B cell (primary cell): Measurements from ENCODE around the gene NCAPH2. TPM values are rescaled to one million over a fixed set of nuclear protein-coding genes. Genes with fewer than 3 reads are reported as not detected.
A peak's percentile ranks its signal among the peaks of the same experiment; 100 is the strongest.

Experiments used
- ATAC-seq: fragments of 200-7000 bp; cut with Tn5 transposase; one replicate; pipeline ENCODE4 v1.10.0; 2021; ENCODE audit warnings: low read depth, mild to moderate bottlenecking, moderate number of reproducible peaks, moderate library complexity
- CTCF ChIA-PET: fragments of 350-600 bp; sonication (Branson Sonifier 250); formaldehyde crosslinking; loops from one replicate; lab custom pipeline; 2021; ENCODE audit warnings: antibody characterized with exemption, inconsistent platforms; lab: Charles Lee
- POLR2A ChIA-PET: fragments of 350-600 bp; sonication (Branson Sonifier 250); formaldehyde crosslinking; loops from one replicate; lab custom pipeline; 2021; ENCODE audit warnings: antibody characterized with exemption; lab: Charles Lee
- DNase-seq: peaks from one replicate; pipeline ENCODE4 v3.0.0; 2013
- H2AFZ ChIP-seq: 2 replicates; pipeline ENCODE4 v1.6.1; 2012; ENCODE audit warnings: mild to moderate bottlenecking, low read depth, low read length; ENCODE audit not compliant: insufficient read depth, poor library complexity, severe bottlenecking
- H3K27ac ChIP-seq, 2 donors: 1 replicate in 1 of 2; 2 replicates in 1 of 2; pipeline ENCODE4 v1.5.1; 2012 to 2013; ENCODE audit warnings: low read length in 2 of 2, mild to moderate bottlenecking in 2 of 2, moderate library complexity in 1 of 2
- H3K27me3 ChIP-seq, 4 experiments: fragments of 200-600 bp in 1 of 4; sonication (generic) in 1 of 4; replicated peaks in 1 of 4; 1 replicate in 2 of 4; 2 replicates in 2 of 4; pipeline versions ENCODE4 v1.6.1 to v1.7.0; 2013 to 2016; ENCODE audit warnings: low read length in 3 of 4, mild to moderate bottlenecking in 2 of 4, mixed read lengths in 1 of 4, moderate library complexity in 1 of 4; ENCODE audit not compliant: insufficient read depth in 4 of 4, control insufficient read depth in 3 of 4; ENCODE audit errors: control extremely low read depth in 1 of 4
- H3K36me3 ChIP-seq, 2 experiments: replicated peaks in 1 of 2; 1 replicate in 1 of 2; 2 replicates in 1 of 2; pipeline versions ENCODE4 v1.6.1 to v1.7.1; 2013; ENCODE audit warnings: low read length in 1 of 2; ENCODE audit not compliant: insufficient read depth in 2 of 2, control insufficient read depth in 1 of 2; ENCODE audit errors: control extremely low read depth in 1 of 2, extremely low read depth in 1 of 2
- H3K4me1 ChIP-seq, 2 donors: fragments of 200-600 bp in 1 of 2; sonication (generic) in 1 of 2; 1 replicate in 1 of 2; 2 replicates in 1 of 2; pipeline versions ENCODE4 v1.5.1 to v1.6.1; 2013 to 2017; ENCODE audit warnings: low read length in 2 of 2; ENCODE audit not compliant: control insufficient read depth in 2 of 2, insufficient read depth in 2 of 2
- H3K4me2 ChIP-seq: replicated peaks from 2 replicates; pipeline ENCODE3; 2012; ENCODE audit warnings: mild to moderate bottlenecking, low read depth, low read length; ENCODE audit not compliant: poor library complexity, severe bottlenecking
- H3K4me3 ChIP-seq, 5 experiments: fragments of 200-600 bp in 1 of 5; sonication (generic) in 1 of 5; 1 replicate in 3 of 5; 2 replicates in 2 of 5; pipeline versions ENCODE4 v1.5.1 to v1.7.0; 2011 to 2016; ENCODE audit warnings: low read length in 4 of 5, mild to moderate bottlenecking in 4 of 5, low read depth in 2 of 5, control low read depth in 1 of 5, moderate library complexity in 1 of 5; ENCODE audit not compliant: insufficient read depth in 1 of 5; ENCODE audit errors: control extremely low read depth in 1 of 5, extremely low read depth in 1 of 5
- H3K79me2 ChIP-seq: fragments of 200-600 bp; sonication (generic); one replicate; pipeline ENCODE4 v1.6.0; 2016; ENCODE audit warnings: low read length; ENCODE audit not compliant: control insufficient read depth, insufficient read depth
- H3K9ac ChIP-seq: fragments of 200-600 bp; sonication (generic); 2 replicates; pipeline ENCODE4 v1.6.1; 2017; ENCODE audit warnings: mild to moderate bottlenecking, low read length, moderate library complexity
- H3K9me3 ChIP-seq, 3 donors: one replicate each; pipeline versions ENCODE4 v1.6.1 to v1.7.1; 2013; ENCODE audit warnings: low read length in 2 of 3; ENCODE audit not compliant: control insufficient read depth in 2 of 3, insufficient read depth in 1 of 3; ENCODE audit errors: control extremely low read depth in 1 of 3
- H4K20me1 ChIP-seq: 2 replicates; pipeline ENCODE4 v1.6.0; 2012; ENCODE audit warnings: mild to moderate bottlenecking, low read length; ENCODE audit not compliant: insufficient read depth, control insufficient read depth, poor library complexity, severe bottlenecking
- H3K27ac Mint-ChIP-seq: one replicate; pipeline ENCODE4 v1.8.0; 2021; ENCODE audit warnings: mixed read lengths
- H3K27me3 Mint-ChIP-seq: one replicate; pipeline ENCODE4 v1.8.0; 2021; ENCODE audit warnings: mixed read lengths
- H3K4me1 Mint-ChIP-seq: one replicate; pipeline ENCODE4 v1.8.0; 2021; ENCODE audit warnings: mixed read lengths
- H3K4me3 Mint-ChIP-seq: one replicate; pipeline ENCODE4 v1.8.0; 2021; ENCODE audit warnings: mixed read lengths
- H3K9me3 Mint-ChIP-seq: one replicate; pipeline ENCODE4 v1.8.0; 2022; ENCODE audit warnings: mixed read lengths; ENCODE audit not compliant: insufficient read depth
- CTCF ChIP-seq: fragments of 200-600 bp; IDR thresholded peaks from one replicate; pipeline ENCODE4 v1.8.0; 2022; ENCODE audit warnings: antibody characterized with exemption, mild to moderate bottlenecking
- EZH2 ChIP-seq: IDR thresholded peaks from 2 replicates; pipeline ENCODE4 v1.6.1; 2012; ENCODE audit warnings: borderline replicate concordance, low read depth, mild to moderate bottlenecking, moderate library complexity, low read length; ENCODE audit not compliant: insufficient read depth, poor library complexity, severe bottlenecking
- WGBS: methylation state at CpG from one replicate; pipeline ENCODE4 v1.1.5; 2013; ENCODE audit warnings: missing lambda C conversion rate; ENCODE audit not compliant: insufficient coverage; 5-methylcytosine and 5-hydroxymethylcytosine counted together
- intact Hi-C: fragments of 100-400 bp; cut with micrococcal nuclease; formaldehyde crosslinking; loops from one replicate; pipeline ENCODE4 v1.10.0; 2022
- polyA plus RNA-seq: library from polyadenylated mRNA; depleted of rRNA; stranded (reverse); fragments of >200 nt; gene quantifications from 2 replicates; pipeline ENCODE4 v1.2.3, GENCODE V29; 2012
- total RNA-seq, 2 donors: library from RNA; stranded (reverse); fragments of 120-200 nt in 1 of 2; gene quantifications; 1 replicate in 1 of 2; 2 replicates in 1 of 2; pipeline versions ENCODE4 v1.2.3 to v1.2.4, GENCODE V29; 2013 to 2022

NCAPH2 gene
- total and polyA plus RNA-seq, 2 donors (not counting 1 experiment from before 2014, with no cell fraction given): 47.1 to 76.9 TPM

- H3K4me1 ChIP-seq: peaks cover 12 to 15% of the 10 kb centered on the region in 2 donors
- ChIA-PET CTCF (no interaction called here), POLR2A (no interaction called here)
- 97% methylated on average over 16 of the region's 19 CpGs for WGBS
- H3K9ac ChIP-seq: no peak overlapping the region
- H3K4me3 ChIP-seq: no peak overlapping the region
- H3K4me2 ChIP-seq: no peak overlapping the region
- no peaks in the 10 kb centered on the region for H3K9me3 ChIP-seq
- TF ChIP-seq CTCF (no peak), EZH2 (no peak)
- no peak for ATAC-seq
- H3K36me3 ChIP-seq: no peaks in the 10 kb centered on the region
- no peaks in the 10 kb centered on the region for H4K20me1 ChIP-seq
- peaks cover 0 to under 1% (median 0%) of the 10 kb centered on the region in 4 experiments for H3K27me3 ChIP-seq
- no peak overlapping the region for H3K27ac ChIP-seq
- Mint-ChIP-seq H3K9me3 (no peaks in the 10 kb centered on the region), H3K4me3 (no peak overlapping the region), H3K27ac (no peak overlapping the region), H3K4me1 (peaks cover 22% of the 10 kb centered on the region), H3K27me3 (no peaks in the 10 kb centered on the region)
- no peak overlapping the region for H2AFZ ChIP-seq
- DNase-seq: no peak
- intact Hi-C loops: no loop called here
- peaks cover 3% of the 10 kb centered on the region for H3K79me2 ChIP-seq
Measured at GRCh38 chr22:50488886-50489285, 19.1 kb upstream of the NCAPH2 start.

DNA sequence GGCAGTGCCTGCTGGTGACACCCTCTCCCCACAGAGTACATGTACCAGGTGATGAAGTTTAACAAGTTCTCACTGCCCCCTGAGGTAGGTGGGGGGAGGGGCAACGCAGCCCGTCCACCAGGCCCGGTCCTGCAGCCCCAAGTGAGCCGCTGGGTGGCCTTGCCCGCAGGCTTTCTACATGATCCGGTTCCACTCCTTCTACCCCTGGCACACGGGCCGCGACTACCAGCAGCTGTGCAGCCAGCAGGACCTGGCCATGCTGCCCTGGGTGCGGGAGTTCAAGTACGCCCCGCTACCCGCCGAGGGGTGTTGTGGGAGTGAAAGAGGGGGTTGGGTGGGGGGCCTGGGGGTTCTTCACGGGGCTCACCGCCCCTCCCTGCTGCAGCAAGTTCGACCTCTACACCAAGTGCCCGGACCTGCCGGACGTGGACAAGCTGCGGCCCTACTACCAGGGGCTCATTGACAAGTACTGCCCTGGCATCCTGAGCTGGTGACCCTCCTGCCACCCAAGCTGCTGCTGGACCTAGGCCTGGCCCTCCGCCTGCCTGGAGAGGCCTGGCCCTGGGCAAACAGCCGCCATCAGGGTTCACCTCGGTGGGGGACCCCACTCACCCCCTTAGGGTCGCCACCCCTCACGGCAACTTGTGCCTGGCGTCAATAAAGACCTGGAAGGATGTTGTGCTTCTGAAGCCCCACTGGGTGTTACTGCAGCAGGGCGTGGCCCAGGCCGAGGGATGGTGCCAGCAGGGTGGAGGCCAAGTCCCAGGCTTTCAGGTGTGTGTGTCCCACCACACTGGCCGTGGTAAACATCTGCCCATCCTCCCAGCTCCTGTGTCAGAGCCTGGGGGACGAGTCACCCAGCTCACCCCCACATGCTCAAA is 18.4 kb upstream of the NCAPH2 start:
- Histone ChIP-seq H4K20me1 (no peaks in the 10 kb centered on the region), H3K9me3 (no peaks in the 10 kb centered on the region), H3K79me2 (no peaks in the 10 kb centered on the region), H3K27ac (no peak overlapping the region), H3K4me3 (no peak overlapping the region), H2AFZ (no peak overlapping the region), H3K4me1 (peaks cover 7 to 8% of the 10 kb centered on the region in 2 donors), H3K9ac (no peak overlapping the region), H3K4me2 (no peak overlapping the region), H3K27me3 (no peaks in the 10 kb centered on the region), H3K36me3 (no peaks in the 10 kb centered on the region)
- 93% methylated on average over 27 of the region's 31 CpGs for WGBS
- POLR2A ChIA-PET: no interaction called here
- CTCF ChIA-PET: no interaction called here
- Mint-ChIP-seq H3K9me3 (no peaks in the 10 kb centered on the region), H3K4me3 (no peak overlapping the region), H3K27ac (no peak overlapping the region), H3K27me3 (no peaks in the 10 kb centered on the region), H3K4me1 (peaks cover 17% of the 10 kb centered on the region)
- ATAC-seq (no peak), DNase-seq (peak; percentile 1)
- TF ChIP-seq CTCF: no peak
- TF ChIP-seq EZH2: no peak
- intact Hi-C loops: no loop called here
